Esophagus mucosa (tissue), 1 donor: ENCODE results near the gene TLN1. TPM values are rescaled to one million over a fixed set of nuclear protein-coding genes. Genes with fewer than 3 reads are reported as not detected.
A peak's percentile ranks its signal among the peaks of the same experiment; 100 is the strongest.

Experiments used
- ATAC-seq: fragments of 200-7000 bp; cut with Tn5 transposase; one replicate; pipeline ENCODE4 v1.9.1; 2020
- total RNA-seq: library from RNA; stranded (reverse); gene quantifications from one replicate; pipeline ENCODE4 v1.2.4, GENCODE V29; 2023
- donor health status: DM: yes; HTN: yes; CAD: no.

TLN1 gene
- total RNA-seq, 1 donor from 2014 or later, result 84.6 TPM

- ATAC-seq, result peak; percentile 91
Observed at GRCh38 chr9:35658137-35658967, 73.6 kb downstream of the TLN1 start, which contains the start of gene CCDC107. Gene CCDC107 (plus strand): TSS chr9:35658292. CDS start chr9:35658380, 88 bp downstream.

DNA sequence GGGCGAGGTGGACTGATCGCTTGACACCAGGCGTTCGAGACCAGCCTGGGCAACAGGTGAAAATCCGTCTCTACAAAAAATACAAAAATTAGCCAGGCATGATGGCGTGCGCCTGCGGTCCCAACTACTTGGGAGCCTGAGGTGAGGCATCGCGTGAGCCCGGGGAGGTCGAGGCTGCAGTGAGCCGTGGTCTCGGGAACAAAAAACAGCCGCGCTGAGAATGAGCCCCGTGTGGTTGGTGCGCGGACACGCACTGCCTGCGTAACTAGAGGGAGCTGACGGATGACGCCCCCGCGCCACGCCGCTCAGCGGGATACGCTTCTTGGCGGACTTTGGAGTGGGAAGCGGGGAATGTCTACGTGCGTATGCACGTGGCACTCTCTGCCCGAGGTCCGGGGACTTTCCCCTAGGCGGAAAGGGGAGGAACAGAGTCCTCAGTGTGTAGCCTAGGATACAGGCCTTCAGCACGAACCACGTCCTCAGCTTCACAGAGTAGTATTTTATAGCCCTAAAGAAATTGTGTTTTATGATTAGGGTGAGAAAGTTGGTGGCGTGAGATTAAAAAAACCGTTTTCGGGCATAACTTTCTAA is 74.4 kb downstream of the TLN1 start, which contains the start of gene RMRP:
TSS of gene RMRP (minus strand) at position 474 of the 591 bp plus-strand sequence.
- ATAC-seq, result peak; percentile 98

- ATAC-seq, result peak; percentile 1
Observed at GRCh38 chr9:35656831-35657545, 75.0 kb downstream of the TLN1 start.

- ATAC-seq, result no peak
Observed at GRCh38 chr9:35656348-35656747, 75.6 kb downstream of the TLN1 start.

DNA sequence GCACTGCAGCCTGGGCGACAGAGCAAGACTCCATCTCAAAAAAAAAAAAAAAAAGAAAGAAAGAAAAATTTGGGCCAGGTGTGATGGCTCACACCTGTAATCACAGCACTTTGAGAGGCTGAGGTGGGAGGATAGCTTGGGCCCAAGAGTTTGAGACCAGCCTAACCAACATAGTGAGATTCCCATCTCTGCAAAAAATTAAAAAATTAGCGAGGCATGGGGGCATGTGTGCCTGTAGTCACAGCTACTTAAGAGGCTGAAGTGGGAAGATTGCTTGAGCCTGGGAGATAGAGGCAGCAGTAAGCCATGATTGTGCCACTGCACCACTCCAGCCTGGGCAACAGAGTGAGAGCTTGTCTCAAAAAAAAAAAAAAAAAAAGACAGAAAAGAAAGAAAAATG is 78.4 kb downstream of the TLN1 start:
- ATAC-seq, result no peak

- ATAC-seq, result no peak
Observed at GRCh38 chr9:35652829-35653209, 79.2 kb downstream of the TLN1 start.

GRCh38 chr9:35651956-35652828 is 79.8 kb downstream of the TLN1 start:
- ATAC-seq, result peak; percentile 53

- no peak for ATAC-seq
Observed at GRCh38 chr9:35650341-35651158, 81.4 kb downstream of the TLN1 start, which contains the start of gene SIT1. Gene SIT1 (minus strand): TSS chr9:35650931. CDS start chr9:35650853, 78 bp downstream.

- ATAC-seq, result no peak
Observed at GRCh38 chr9:35649431-35650340, 82.3 kb downstream of the TLN1 start.

Other genes with a start within 250 kb of the TLN1 start
- 4.7 TPM for gene RUSC2, start 242.1 kb downstream of the TLN1 start, total RNA-seq
- 9.5 TPM for gene TESK1, start 126.9 kb downstream of the TLN1 start, total RNA-seq
- 0.52 TPM for gene CD72, start 113.8 kb downstream of the TLN1 start, total RNA-seq
- gene SIT1, start 81.3 kb downstream of the TLN1 start, total RNA-seq, result 0.44 TPM
- gene RMRP, start 74.2 kb downstream of the TLN1 start, total RNA-seq, result 5,550 TPM
- 7.9 TPM for gene CCDC107, start 73.9 kb downstream of the TLN1 start, total RNA-seq
- gene ARHGEF39, start 67.0 kb downstream of the TLN1 start, total RNA-seq, result 2.4 TPM
- gene CA9, start 58.3 kb downstream of the TLN1 start, total RNA-seq, result 1.6 TPM
- gene TPM2, start 42.3 kb downstream of the TLN1 start, total RNA-seq, result 31.2 TPM
- 15.1 TPM for gene CREB3, start 471 bp upstream of the TLN1 start, total RNA-seq
- 20.9 TPM for gene GBA2, start 17.0 kb upstream of the TLN1 start, total RNA-seq
- 17.4 TPM for gene RGP1, start 17.1 kb upstream of the TLN1 start, total RNA-seq
- gene MSMP, start 22.1 kb upstream of the TLN1 start, total RNA-seq, result not detected
- gene NPR2, start 59.4 kb upstream of the TLN1 start, total RNA-seq, result 1.3 TPM
- gene SPAG8, start 80.1 kb upstream of the TLN1 start, total RNA-seq, result 0.20 TPM
- gene HINT2, start 82.8 kb upstream of the TLN1 start, total RNA-seq, result 30.2 TPM
- not detected for gene FAM221B, start 96.5 kb upstream of the TLN1 start, total RNA-seq
- gene TMEM8B, start 97.0 kb upstream of the TLN1 start, total RNA-seq, result 1.7 TPM
- gene OR13J1, start 138.2 kb upstream of the TLN1 start, total RNA-seq, result not detected
- 1.2 TPM for gene HRCT1, start 174.0 kb upstream of the TLN1 start, total RNA-seq
- 0.16 TPM for gene SPAAR, start 177.3 kb upstream of the TLN1 start, total RNA-seq
- gene OR2S2, start 226.0 kb upstream of the TLN1 start, total RNA-seq, result not detected